Spleen (tissue), 11 donors: Measurements from ENCODE around the gene ZNF394. TPM values are rescaled to one million over a fixed set of nuclear protein-coding genes. Genes with fewer than 3 reads are reported as not detected.

Experiments used
- DNase-seq: peaks from one replicate; pipeline ENCODE4 v3.0.0-alpha.2; 2020
- H3K27ac ChIP-seq, 8 donors: fragments of 200-600 bp; sonication (generic) in 7 of 8; 1 replicate in 4 of 8; 2 replicates in 4 of 8; pipeline versions ENCODE4 v1.5.0 to v1.8.0; 2016 to 2021; ENCODE audit warnings: inconsistent platforms in 4 of 8, mild to moderate bottlenecking in 4 of 8, moderate library complexity in 1 of 8
- H3K27me3 ChIP-seq, 7 donors: fragments of 200-600 bp; sonication (generic) in 6 of 7; replicated peaks in 1 of 7; 1 replicate in 4 of 7; 2 replicates in 3 of 7; pipeline versions ENCODE4 v1.5.0 to v1.8.0; 2016 to 2021; ENCODE audit warnings: inconsistent platforms in 3 of 7, mild to moderate bottlenecking in 1 of 7
- H3K36me3 ChIP-seq, 6 donors: fragments of 200-600 bp; sonication (generic) in 5 of 6; 1 replicate in 4 of 6; 2 replicates in 2 of 6; pipeline versions ENCODE4 v1.5.0 to v1.8.0; 2016 to 2021; ENCODE audit warnings: inconsistent platforms in 2 of 6
- H3K4me1 ChIP-seq, 6 donors: fragments of 200-600 bp; sonication (generic) in 5 of 6; 1 replicate in 3 of 6; 2 replicates in 3 of 6; pipeline versions ENCODE4 v1.5.0 to v1.8.0; 2016 to 2021; ENCODE audit warnings: inconsistent platforms in 3 of 6
- H3K4me3 ChIP-seq, 8 donors: fragments of 200-600 bp; sonication (generic) in 7 of 8; 1 replicate in 4 of 8; 2 replicates in 4 of 8; pipeline versions ENCODE4 v1.5.0 to v1.8.0; 2016 to 2021; ENCODE audit warnings: inconsistent platforms in 4 of 8, mild to moderate bottlenecking in 4 of 8, moderate library complexity in 2 of 8
- H3K9me3 ChIP-seq, 8 donors: fragments of 200-600 bp; sonication (generic) in 7 of 8; 1 replicate in 4 of 8; 2 replicates in 4 of 8; pipeline versions ENCODE4 v1.5.0 to v1.8.0; 2016 to 2021; ENCODE audit warnings: inconsistent platforms in 4 of 8
- POLR2A ChIP-seq, 3 donors: fragments of 450-650 bp; IDR thresholded peaks; one replicate each; pipeline ENCODE4 v1.5.1; 2017; ENCODE audit warnings: antibody characterized with exemption in 3 of 3, mild to moderate bottlenecking in 1 of 3
- POLR2AphosphoS5 ChIP-seq, 3 donors: sonication (generic); formaldehyde crosslinking; IDR thresholded peaks; one replicate each; pipeline ENCODE4 v1.5.1; 2017; ENCODE audit warnings: antibody characterized with exemption in 3 of 3
- WGBS, 5 donors: extraction: QIAGEN DNeasy Blood & Tissue Kit in 3 of 5; methylation state at CpG; one replicate each; pipeline versions ENCODE4 v1.1.5 to v1.1.7; 2013 to 2018; 5-methylcytosine and 5-hydroxymethylcytosine counted together
- intact Hi-C: fragments of 100-400 bp; cut with DNase I; formaldehyde crosslinking; loops from one replicate; pipeline ENCODE4 v1.15.0; 2023; ENCODE audit warnings: low total_unique reads
- polyA plus RNA-seq, 3 donors: library from polyadenylated mRNA; stranded (reverse); fragments of 200-250 nt; gene quantifications; one replicate each; pipeline ENCODE4 v1.2.1, GENCODE V29; 2013
- total RNA-seq, 7 donors: library from RNA; depleted of rRNA in 3 of 7; stranded (reverse); fragments of >200 nt in 3 of 7; fragmentation: NEBNext Ultra II Directional in 4 of 7; extraction: Animal tissue kit (Norgen Biotek cat#: 25700) in 4 of 7; gene quantifications; one replicate each; pipeline versions ENCODE4 v1.1.0 to v1.2.1, GENCODE V29; 2016 to 2021
- TF ChIP-seq, protein P1 (sequence below), 11 experiments: fragments of 200-600 bp in 7 of 11; fragments of 450-650 bp in 4 of 11; sonication (generic) in 4 of 11; IDR thresholded peaks in 8 of 11; conservative IDR thresholded peaks in 3 of 11; 1 replicate in 7 of 11; 2 replicates in 4 of 11; pipeline versions ENCODE4 v1.4.0 to v1.8.0; 2016 to 2021; ENCODE audit warnings: antibody characterized with exemption in 11 of 11, inconsistent platforms in 4 of 11, mild to moderate bottlenecking in 1 of 11
- donor health status: healthy with polysubstance abuse.
- donor health status: DM: no; HTN: no; CAD: no; lungs with moderate emphysema.
- donor health status: DM: no; HTN: no; CAD: no.
- donor health status: Bipolar disorder and iron deficiency.
- donor health status: healthy.
- donor health status: DM: no; HTN: no; CAD: no.
- donor health status: DM: yes; HTN: yes; CAD: no.

Gene ZNF394
- total and polyA plus RNA-seq, 10 donors = 25.8 to 96.2 (median 47.5) TPM

DNA sequence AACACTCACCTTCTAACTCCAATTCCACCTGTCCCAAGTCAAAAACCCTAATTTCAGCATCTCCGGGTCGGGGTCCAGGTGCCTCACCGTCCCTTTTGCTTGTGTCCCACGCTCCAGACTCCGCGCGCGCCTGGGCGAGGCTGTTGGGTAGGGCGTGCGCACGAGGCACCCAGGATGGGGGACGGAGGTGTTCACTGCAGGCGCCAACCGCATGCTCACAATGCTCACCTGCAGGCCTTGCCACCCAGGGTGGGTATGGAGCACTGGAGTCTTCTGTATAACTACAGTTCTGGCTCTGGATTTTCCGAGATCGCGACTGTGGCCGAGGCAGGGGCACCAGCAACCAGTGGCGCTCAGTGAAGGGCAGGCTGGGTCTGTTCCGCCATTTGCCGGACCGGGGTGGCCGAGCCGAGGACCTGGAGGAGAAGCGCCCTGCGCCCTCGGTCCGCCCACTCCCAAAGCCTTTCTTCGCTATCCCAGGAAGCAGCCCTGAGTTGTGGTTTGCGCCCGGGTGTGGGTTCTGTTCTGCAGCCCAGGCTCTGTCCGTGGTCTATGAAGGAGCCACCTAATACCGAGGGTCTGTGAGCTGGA lies 43.1 kb upstream of the ZNF394 start:
- no peak overlapping the region for H3K27ac ChIP-seq
- no peaks in the 10 kb centered on the region for H3K27me3 ChIP-seq
- peaks cover 3 to 89% (median 64%) of the 10 kb centered on the region in 8 donors for H3K9me3 ChIP-seq
- TF ChIP-seq, protein P1, sequence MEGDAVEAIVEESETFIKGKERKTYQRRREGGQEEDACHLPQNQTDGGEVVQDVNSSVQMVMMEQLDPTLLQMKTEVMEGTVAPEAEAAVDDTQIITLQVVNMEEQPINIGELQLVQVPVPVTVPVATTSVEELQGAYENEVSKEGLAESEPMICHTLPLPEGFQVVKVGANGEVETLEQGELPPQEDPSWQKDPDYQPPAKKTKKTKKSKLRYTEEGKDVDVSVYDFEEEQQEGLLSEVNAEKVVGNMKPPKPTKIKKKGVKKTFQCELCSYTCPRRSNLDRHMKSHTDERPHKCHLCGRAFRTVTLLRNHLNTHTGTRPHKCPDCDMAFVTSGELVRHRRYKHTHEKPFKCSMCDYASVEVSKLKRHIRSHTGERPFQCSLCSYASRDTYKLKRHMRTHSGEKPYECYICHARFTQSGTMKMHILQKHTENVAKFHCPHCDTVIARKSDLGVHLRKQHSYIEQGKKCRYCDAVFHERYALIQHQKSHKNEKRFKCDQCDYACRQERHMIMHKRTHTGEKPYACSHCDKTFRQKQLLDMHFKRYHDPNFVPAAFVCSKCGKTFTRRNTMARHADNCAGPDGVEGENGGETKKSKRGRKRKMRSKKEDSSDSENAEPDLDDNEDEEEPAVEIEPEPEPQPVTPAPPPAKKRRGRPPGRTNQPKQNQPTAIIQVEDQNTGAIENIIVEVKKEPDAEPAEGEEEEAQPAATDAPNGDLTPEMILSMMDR (IDR thresholded peaks at IDR 0.05 in 8 of 11, conservative IDR thresholded peaks at IDR 0.05 in 3 of 11) = no peak
- TF ChIP-seq POLR2AphosphoS5 (IDR thresholded peaks at IDR 0.05) = peak in 1 of 3 donors; percentile 17
- 95 to 98% (median 97%) methylated on average over 20 to 34 of the region's 34 CpGs for WGBS, 5 donors
- H3K4me1 ChIP-seq = no peaks in the 10 kb centered on the region
- H3K4me3 ChIP-seq = no peak overlapping the region
- no peak for DNase-seq
- intact Hi-C loops = no loop called here
- H3K36me3 ChIP-seq = peaks cover 0 to 25% (median 11%) of the 10 kb centered on the region in 6 donors

- Histone ChIP-seq H3K27me3 (no peaks in the 10 kb centered on the region), H3K36me3 (peaks cover 0 to 14% (median 0%) of the 10 kb centered on the region in 6 donors), H3K9me3 (peaks cover 3 to 96% (median 68%) of the 10 kb centered on the region in 8 donors), H3K4me3 (no peak overlapping the region), H3K4me1 (no peaks in the 10 kb centered on the region), H3K27ac (no peak overlapping the region)
- TF ChIP-seq POLR2A (IDR thresholded peaks at IDR 0.05) (no peak), POLR2AphosphoS5 (IDR thresholded peaks at IDR 0.05) (no peak)
- TF ChIP-seq, protein P1 (IDR thresholded peaks at IDR 0.05 in 8 of 11, conservative IDR thresholded peaks at IDR 0.05 in 3 of 11) = no peak
- WGBS, 5 donors = 89 to 93% (median 93%) methylated on average over 9 of the region's 9 CpGs
- intact Hi-C loops = no loop called here
- DNase-seq = no peak
Measured at GRCh38 chr7:99541212-99541611, 41.1 kb upstream of the ZNF394 start.

DNA sequence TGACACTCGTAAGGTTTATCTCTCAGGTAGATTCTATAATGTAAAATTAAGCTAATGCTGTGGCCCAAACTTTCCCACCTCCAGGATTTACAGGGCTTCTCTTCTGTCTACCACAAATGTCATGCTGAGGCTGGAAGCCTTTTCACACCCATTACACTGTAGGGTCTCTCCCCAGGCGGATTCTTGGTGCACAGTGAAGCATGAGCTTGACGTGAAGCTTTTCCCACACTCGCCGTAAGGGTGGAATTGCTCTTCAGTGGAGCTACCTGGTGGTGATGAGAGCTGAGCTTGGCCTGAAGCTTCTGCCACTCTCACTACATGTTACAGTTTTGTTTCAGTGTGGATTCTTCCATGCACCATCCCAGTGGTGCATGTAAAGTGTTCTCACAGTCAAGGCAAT lies 40.5 kb upstream of the ZNF394 start:
- Histone ChIP-seq H3K4me1 (no peaks in the 10 kb centered on the region), H3K27ac (no peak overlapping the region), H3K9me3 (peaks cover 3 to 97% (median 74%) of the 10 kb centered on the region in 8 donors), H3K27me3 (no peaks in the 10 kb centered on the region), H3K4me3 (no peak overlapping the region), H3K36me3 (peaks cover 0 to 14% (median 0%) of the 10 kb centered on the region in 6 donors)
- intact Hi-C loops = no loop called here
- WGBS, 5 donors = 92 to 98% (median 93%) methylated on average over 5 of the region's 5 CpGs
- DNase-seq = no peak
- TF ChIP-seq, protein P1 (IDR thresholded peaks at IDR 0.05 in 8 of 11, conservative IDR thresholded peaks at IDR 0.05 in 3 of 11) = no peak
- TF ChIP-seq POLR2A (IDR thresholded peaks at IDR 0.05) = no peak
- no peak for TF ChIP-seq POLR2AphosphoS5 (IDR thresholded peaks at IDR 0.05)

DNA sequence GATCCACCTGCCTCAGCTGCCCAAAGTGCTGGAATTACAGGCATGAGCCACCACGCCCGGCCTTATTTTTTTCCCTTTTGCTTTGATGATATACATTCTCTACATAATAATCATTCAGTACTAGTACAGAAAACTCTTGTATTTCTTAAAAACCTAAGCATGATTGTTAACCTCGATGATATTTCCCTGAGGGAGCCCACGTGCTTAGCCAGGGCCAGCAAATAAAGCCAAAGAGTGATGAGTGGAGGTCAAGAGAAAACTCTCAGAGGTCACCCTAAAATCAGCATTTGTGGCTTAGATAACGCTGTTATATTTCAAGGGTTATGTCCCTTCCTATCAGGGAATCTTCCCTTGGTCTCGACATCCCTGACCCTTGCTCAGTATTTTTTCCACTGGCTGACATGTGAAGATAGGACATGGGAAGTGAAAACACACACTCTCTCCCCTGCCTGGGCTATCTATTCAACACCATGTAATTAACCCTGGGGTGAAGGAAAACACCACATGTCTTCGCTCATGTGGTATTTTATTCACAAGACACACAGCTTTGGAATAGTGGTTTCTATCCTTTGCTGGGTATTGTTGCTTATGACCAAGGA lies 39.2 kb upstream of the ZNF394 start:
- peaks cover 3 to 98% (median 81%) of the 10 kb centered on the region in 8 donors for H3K9me3 ChIP-seq
- DNase-seq = no peak
- no peaks in the 10 kb centered on the region for H3K27me3 ChIP-seq
- H3K36me3 ChIP-seq = peaks cover 0 to 14% (median 0%) of the 10 kb centered on the region in 6 donors
- TF ChIP-seq POLR2AphosphoS5 (IDR thresholded peaks at IDR 0.05) (no peak), POLR2A (IDR thresholded peaks at IDR 0.05) (no peak)
- TF ChIP-seq, protein P1 (IDR thresholded peaks at IDR 0.05 in 8 of 11, conservative IDR thresholded peaks at IDR 0.05 in 3 of 11) = no peak
- WGBS, 5 donors = 74 to 80% (median 74%) methylated on average over 7 of the region's 7 CpGs
- H3K4me3 ChIP-seq = no peak overlapping the region
- intact Hi-C loops = no loop called here
- H3K4me1 ChIP-seq = no peaks in the 10 kb centered on the region
- H3K27ac ChIP-seq = no peak overlapping the region
